Naive thymus-derived CD4-positive, alpha-beta T cell (primary cell): ENCODE data around the gene MMADHC. TPM values are rescaled to one million over a fixed set of nuclear protein-coding genes. Genes with fewer than 3 reads are reported as not detected.

Experiments used
- ATAC-seq: fragments of 150-1000 bp; cut with Tn5 transposase; 2 replicates; pipeline ENCODE4 v1.10.0; 2021; ENCODE audit warnings: mild to moderate bottlenecking, moderate library complexity
- CTCF ChIA-PET: fragments of 350-600 bp; sonication (Branson Sonifier 250); formaldehyde crosslinking; loops from one replicate; lab custom pipeline; 2021; ENCODE audit warnings: antibody characterized with exemption; lab: Charles Lee
- POLR2A ChIA-PET: fragments of 350-600 bp; sonication (Branson Sonifier 250); formaldehyde crosslinking; loops from one replicate; lab custom pipeline; 2021; ENCODE audit warnings: antibody characterized with exemption, inconsistent platforms; lab: Charles Lee
- DNase-seq, 9 donors: peaks; one replicate each; pipeline versions ENCODE4 v3.0.0 to v3.0.0-alpha.2; 2020 to 2022; ENCODE audit warnings: mixed read lengths in 1 of 9
- H3K27ac ChIP-seq: one replicate; pipeline ENCODE4 v1.7.0; 2013; ENCODE audit warnings: mild to moderate bottlenecking, low read depth, low read length, moderate library complexity
- H3K27me3 ChIP-seq, 2 donors: one replicate each; pipeline ENCODE4 v1.7.0; 2013; ENCODE audit warnings: low read length in 2 of 2, mild to moderate bottlenecking in 2 of 2, moderate library complexity in 2 of 2; ENCODE audit not compliant: control insufficient read depth in 2 of 2, insufficient read depth in 2 of 2
- H3K36me3 ChIP-seq, 3 experiments: 1 replicate in 2 of 3; 2 replicates in 1 of 3; pipeline ENCODE4 v1.7.0; 2013; ENCODE audit warnings: low read length in 3 of 3, mild to moderate bottlenecking in 3 of 3, moderate library complexity in 1 of 3; ENCODE audit not compliant: insufficient read depth in 3 of 3, control insufficient read depth in 2 of 3
- H3K4me1 ChIP-seq, 2 donors: one replicate each; pipeline ENCODE4 v1.7.0; 2013; ENCODE audit warnings: low read length in 2 of 2, mild to moderate bottlenecking in 2 of 2, moderate library complexity in 1 of 2; ENCODE audit not compliant: control insufficient read depth in 2 of 2, insufficient read depth in 2 of 2
- H3K4me3 ChIP-seq: 2 replicates; pipeline ENCODE4 v1.7.0; 2013; ENCODE audit warnings: mild to moderate bottlenecking, low read length
- H3K9me3 ChIP-seq, 3 experiments: 1 replicate in 2 of 3; 2 replicates in 1 of 3; pipeline ENCODE4 v1.7.0; 2013; ENCODE audit warnings: low read length in 3 of 3; ENCODE audit not compliant: control insufficient read depth in 2 of 3
- H3K27ac Mint-ChIP-seq, 9 donors: one replicate each; pipeline ENCODE4 v1.8.0; 2020 to 2022; ENCODE audit warnings: mixed read lengths in 9 of 9, mild to moderate bottlenecking in 8 of 9, moderate library complexity in 5 of 9, inconsistent platforms in 2 of 9
- H3K27me3 Mint-ChIP-seq, 5 donors: one replicate each; pipeline ENCODE4 v1.8.0; 2021 to 2022; ENCODE audit warnings: mixed read lengths in 5 of 5, mild to moderate bottlenecking in 1 of 5
- H3K36me3 Mint-ChIP-seq, 5 donors: one replicate each; pipeline ENCODE4 v1.8.0; 2020 to 2022; ENCODE audit warnings: mixed read lengths in 5 of 5, mild to moderate bottlenecking in 3 of 5, inconsistent platforms in 1 of 5
- H3K4me1 Mint-ChIP-seq, 7 donors: one replicate each; pipeline ENCODE4 v1.8.0; 2020 to 2022; ENCODE audit warnings: mixed read lengths in 7 of 7, mild to moderate bottlenecking in 3 of 7, inconsistent platforms in 1 of 7
- H3K4me3 Mint-ChIP-seq, 10 donors: one replicate each; pipeline ENCODE4 v1.8.0; 2020 to 2022; ENCODE audit warnings: mild to moderate bottlenecking in 10 of 10, mixed read lengths in 10 of 10, moderate library complexity in 6 of 10, inconsistent platforms in 2 of 10
- H3K9me3 Mint-ChIP-seq, 11 donors: one replicate each; pipeline ENCODE4 v1.8.0; 2020 to 2022; ENCODE audit warnings: mixed read lengths in 11 of 11, mild to moderate bottlenecking in 4 of 11, inconsistent platforms in 1 of 11, moderate library complexity in 1 of 11
- intact Hi-C, 2 donors: fragments of 100-400 bp; cut with micrococcal nuclease; formaldehyde crosslinking; loops; one replicate each; pipeline ENCODE4 v1.15.1; 2023
- polyA plus RNA-seq, 2 donors: library from polyadenylated mRNA; unstranded; fragments of 300-500 nt; fragmentation: Illumina TruSeq; gene quantifications; one replicate each; pipeline ENCODE4 v1.2.3, GENCODE V29; 2021
- total RNA-seq, 6 experiments: library from RNA in 5 of 6; stranded (reverse) in 5 of 6; gene quantifications; 1 replicate in 5 of 6; 2 replicates in 1 of 6; pipeline ENCODE4 v1.2.3 and lab custom pipeline; 2021 to 2026

MMADHC gene
- total and polyA plus RNA-seq, 7 experiments from 2014 or later: 53.3 to 157 (median 68.5) TPM

DNA sequence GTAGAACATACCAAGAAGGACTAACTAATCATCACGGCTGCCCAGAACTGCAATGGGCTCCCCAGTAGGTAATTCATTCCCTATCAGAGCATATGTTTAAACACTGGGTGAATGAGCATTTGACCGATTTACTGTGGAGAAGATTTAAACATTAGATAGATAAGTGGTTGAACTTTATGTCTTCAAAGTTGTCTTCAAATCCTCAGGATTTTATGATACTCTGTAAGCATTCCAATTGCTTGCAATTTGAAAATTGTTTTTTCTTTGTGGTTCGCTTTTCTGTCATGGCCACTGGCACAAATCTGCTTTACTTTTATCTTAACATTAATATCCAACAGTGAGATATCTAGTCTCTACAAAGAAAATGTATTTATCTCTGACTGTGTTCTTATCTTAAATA is 37.7 kb upstream of the MMADHC start:
- CTCF ChIA-PET: no interaction called here
- intact Hi-C loops: no loop called here

DNA sequence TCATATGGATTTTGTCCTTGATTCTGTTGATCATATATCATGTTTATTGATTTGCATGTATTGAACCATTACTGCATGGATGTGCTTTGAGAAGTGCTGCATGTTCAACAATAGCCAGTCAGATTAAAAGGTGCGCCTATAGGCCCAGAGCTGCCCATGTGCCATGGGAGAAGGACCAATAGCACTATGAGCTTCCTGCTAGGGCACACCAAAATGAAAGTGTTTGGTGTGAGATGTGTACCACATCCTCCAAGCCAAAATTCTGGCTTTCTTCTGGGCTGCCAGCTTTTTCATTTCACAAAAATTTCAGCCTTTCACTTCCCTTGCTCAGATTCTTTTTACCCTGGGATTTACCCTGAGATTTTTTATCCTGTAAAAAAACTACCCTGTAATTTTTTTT is 34.8 kb upstream of the MMADHC start:
- Mint-ChIP-seq H3K4me1 (no peaks in the 10 kb centered on the region), H3K4me3 (no peak overlapping the region), H3K27me3 (peaks cover 5 to 39% (median 18%) of the 10 kb centered on the region in 5 donors), H3K9me3 (peaks cover 0 to 2% (median 0%) of the 10 kb centered on the region in 11 donors), H3K36me3 (no peaks in the 10 kb centered on the region), H3K27ac (no peak overlapping the region)
- ATAC-seq: no peak
- ChIA-PET CTCF (no interaction called here), POLR2A (no interaction called here)
- no peaks in the 10 kb centered on the region for H3K4me1 ChIP-seq
- no peak overlapping the region for H3K4me3 ChIP-seq
- no peaks in the 10 kb centered on the region for H3K9me3 ChIP-seq
- intact Hi-C loops: no loop called here
- no peaks in the 10 kb centered on the region for H3K36me3 ChIP-seq
- no peaks in the 10 kb centered on the region for H3K27me3 ChIP-seq
- no peak overlapping the region for H3K27ac ChIP-seq
- no peak for DNase-seq

More for the DNA sequence above, 37.7 kb upstream of the MMADHC start:
- Histone ChIP-seq H3K9me3 (no peaks in the 10 kb centered on the region), H3K27me3 (no peaks in the 10 kb centered on the region), H3K4me1 (no peaks in the 10 kb centered on the region), H3K27ac (no peak overlapping the region), H3K36me3 (no peaks in the 10 kb centered on the region), H3K4me3 (no peak overlapping the region)
- no peak overlapping the region for H3K4me3 Mint-ChIP-seq
- no peak for DNase-seq
- H3K36me3 Mint-ChIP-seq: no peaks in the 10 kb centered on the region
- no peaks in the 10 kb centered on the region for H3K9me3 Mint-ChIP-seq
- no peak overlapping the region for H3K27ac Mint-ChIP-seq
- POLR2A ChIA-PET: no interaction called here
- no peak for ATAC-seq
- H3K4me1 Mint-ChIP-seq: no peaks in the 10 kb centered on the region
- peaks cover 2 to 31% (median 14%) of the 10 kb centered on the region in 5 donors for H3K27me3 Mint-ChIP-seq

DNA sequence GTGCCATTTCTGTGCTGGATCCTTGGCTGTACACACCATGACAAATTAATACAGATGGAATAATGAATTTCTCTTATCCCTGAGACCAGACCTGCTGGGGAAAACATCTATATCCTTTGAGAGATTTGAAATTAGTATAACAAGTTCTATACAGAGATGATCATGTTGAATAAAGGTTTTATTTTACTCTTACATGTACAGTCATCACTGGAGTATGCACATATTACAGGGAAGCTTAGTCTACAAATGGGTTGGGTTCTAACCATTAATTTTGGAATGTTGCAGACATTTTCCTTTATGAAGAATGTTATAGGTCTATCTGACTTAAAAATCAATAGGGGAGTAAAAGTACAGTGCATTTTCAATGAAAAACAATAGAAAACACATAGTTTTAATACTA is 29.9 kb upstream of the MMADHC start:
- intact Hi-C loops: no loop called here
- CTCF ChIA-PET: no interaction called here

DNA sequence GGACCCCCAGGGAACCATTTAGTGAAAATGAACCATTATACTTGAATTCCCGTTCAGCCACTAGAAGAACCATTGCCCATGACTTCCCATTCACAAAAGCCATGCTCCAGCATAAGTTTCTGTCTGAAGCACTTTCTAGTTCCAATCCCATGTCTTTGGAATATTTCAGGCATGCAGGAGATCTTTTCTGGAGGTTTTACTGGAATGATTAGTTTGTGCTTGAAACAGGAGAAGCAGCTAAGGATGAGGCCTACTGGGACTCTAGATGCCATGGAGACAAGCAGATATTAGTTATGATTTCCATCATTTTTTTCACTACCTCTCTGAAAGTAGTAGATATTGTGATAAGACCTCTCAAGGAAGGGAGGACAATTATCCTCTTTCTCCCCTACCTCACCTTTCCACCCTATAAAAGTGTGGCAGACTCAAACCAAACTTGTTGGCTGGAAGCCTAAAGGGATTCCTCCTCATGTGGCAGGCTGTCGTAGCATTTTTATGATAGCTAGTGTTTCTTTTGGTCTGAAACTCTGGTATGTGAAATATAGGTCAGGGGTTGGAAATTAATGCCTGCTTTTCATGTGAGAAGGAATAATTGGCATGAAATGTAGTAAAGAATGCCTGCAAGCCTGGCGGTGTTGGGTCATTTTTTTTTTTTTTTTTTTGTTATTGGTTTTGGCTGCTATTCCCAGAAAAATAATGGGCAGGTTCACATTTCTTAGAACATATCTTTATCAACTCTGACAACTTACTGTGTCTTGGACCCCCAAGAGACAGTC is 29.3 kb upstream of the MMADHC start:
- no peaks in the 10 kb centered on the region for H3K36me3 Mint-ChIP-seq
- no peak overlapping the region for H3K4me3 ChIP-seq
- CTCF ChIA-PET: no interaction called here

More for the DNA sequence above, 29.9 kb upstream of the MMADHC start:
- POLR2A ChIA-PET: no interaction called here
- H3K27me3 Mint-ChIP-seq: peaks cover 0 to 30% (median 15%) of the 10 kb centered on the region in 5 donors
- Histone ChIP-seq H3K27me3 (no peaks in the 10 kb centered on the region), H3K9me3 (no peaks in the 10 kb centered on the region), H3K27ac (no peak overlapping the region), H3K36me3 (no peaks in the 10 kb centered on the region), H3K4me1 (no peaks in the 10 kb centered on the region), H3K4me3 (no peak overlapping the region)
- H3K4me1 Mint-ChIP-seq: no peaks in the 10 kb centered on the region
- H3K4me3 Mint-ChIP-seq: no peak overlapping the region
- ATAC-seq (no peak), DNase-seq (no peak)
- no peak overlapping the region for H3K27ac Mint-ChIP-seq
- no peaks in the 10 kb centered on the region for H3K36me3 Mint-ChIP-seq
- H3K9me3 Mint-ChIP-seq: peaks cover 0 to 2% (median 0%) of the 10 kb centered on the region in 11 donors

DNA sequence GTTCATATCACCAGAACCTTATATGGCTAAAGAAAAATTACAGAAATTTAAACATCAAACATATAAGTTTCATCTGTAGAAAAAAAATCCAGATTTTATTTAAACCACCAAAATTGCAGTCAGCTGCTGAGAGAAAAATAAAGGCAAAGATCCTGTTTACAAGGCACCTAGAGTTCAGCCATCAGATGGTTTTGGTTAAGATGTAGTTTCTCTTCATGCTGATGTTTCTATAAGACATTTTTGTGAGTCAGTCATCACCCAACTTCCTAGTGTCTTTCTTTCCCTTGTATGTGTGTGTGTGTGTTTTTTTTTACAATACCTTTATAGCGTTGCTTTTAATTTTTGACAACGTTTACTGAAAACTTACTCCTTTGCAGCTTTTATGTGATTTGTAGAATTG is 26.1 kb upstream of the MMADHC start:
- ChIA-PET CTCF (no interaction called here), POLR2A (no interaction called here)
- DNase-seq (no peak), ATAC-seq (no peak)
- Mint-ChIP-seq H3K27ac (no peak overlapping the region), H3K9me3 (peaks cover 0 to 4% (median 0%) of the 10 kb centered on the region in 11 donors), H3K27me3 (peaks cover 0 to 23% (median 9%) of the 10 kb centered on the region in 5 donors), H3K4me1 (no peaks in the 10 kb centered on the region), H3K4me3 (no peak overlapping the region), H3K36me3 (no peaks in the 10 kb centered on the region)
- Histone ChIP-seq H3K27me3 (no peaks in the 10 kb centered on the region), H3K27ac (no peak overlapping the region), H3K36me3 (no peaks in the 10 kb centered on the region), H3K4me3 (no peak overlapping the region), H3K9me3 (no peaks in the 10 kb centered on the region), H3K4me1 (no peaks in the 10 kb centered on the region)
- intact Hi-C loops: no loop called here

More for the DNA sequence above, 29.3 kb upstream of the MMADHC start:
- Histone ChIP-seq H3K4me1 (no peaks in the 10 kb centered on the region), H3K27ac (no peak overlapping the region), H3K9me3 (no peaks in the 10 kb centered on the region), H3K36me3 (no peaks in the 10 kb centered on the region), H3K27me3 (no peaks in the 10 kb centered on the region)
- Mint-ChIP-seq H3K4me3 (no peak overlapping the region), H3K9me3 (peaks cover 0 to 2% (median 0%) of the 10 kb centered on the region in 11 donors), H3K27ac (no peak overlapping the region), H3K27me3 (peaks cover 0 to 33% (median 15%) of the 10 kb centered on the region in 5 donors), H3K4me1 (no peaks in the 10 kb centered on the region)
- no peak for DNase-seq
- intact Hi-C loops: no loop called here
- ATAC-seq: no peak
- POLR2A ChIA-PET: no interaction called here

DNA sequence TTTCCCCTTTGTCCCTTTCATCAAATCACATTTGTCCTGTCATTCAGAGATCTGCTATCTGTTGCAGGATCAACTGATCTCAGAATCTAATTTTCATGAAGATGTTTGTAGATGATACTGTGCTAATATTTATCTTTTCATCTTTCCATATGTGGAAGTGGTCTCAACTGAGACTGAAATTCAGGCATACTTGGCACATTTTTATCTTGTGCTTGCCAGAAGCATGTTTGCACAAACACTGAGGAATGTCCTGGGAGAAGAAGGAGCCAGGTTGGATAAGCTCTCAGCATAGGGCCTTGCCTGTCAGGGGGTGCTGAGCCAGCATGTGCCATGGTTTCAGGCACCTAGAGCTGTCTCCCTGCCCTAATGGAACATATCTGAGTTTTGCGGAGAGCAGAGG is 24.5 kb upstream of the MMADHC start:
- Mint-ChIP-seq H3K27me3 (peaks cover 0 to 14% (median 5%) of the 10 kb centered on the region in 5 donors), H3K4me3 (no peak overlapping the region), H3K9me3 (peaks cover 0 to 10% (median 0%) of the 10 kb centered on the region in 11 donors), H3K27ac (no peak overlapping the region), H3K36me3 (no peaks in the 10 kb centered on the region), H3K4me1 (no peaks in the 10 kb centered on the region)
- no peak overlapping the region for H3K27ac ChIP-seq
- H3K36me3 ChIP-seq: no peaks in the 10 kb centered on the region
- ATAC-seq: no peak
- H3K27me3 ChIP-seq: no peaks in the 10 kb centered on the region
- POLR2A ChIA-PET: no interaction called here
- H3K4me1 ChIP-seq: no peaks in the 10 kb centered on the region
- no peak overlapping the region for H3K4me3 ChIP-seq
- CTCF ChIA-PET: no interaction called here
- no peak for DNase-seq
- intact Hi-C loops: no loop called here
- H3K9me3 ChIP-seq: no peaks in the 10 kb centered on the region
